GM15510 (cell line): ENCODE measurements around the gene MAFF.

Experiments
- POLR2A ChIP-seq: IDR thresholded peaks from 3 replicates; pipeline ENCODE4 v1.6.1; 2011; ENCODE audit warnings: borderline replicate concordance; ENCODE audit not compliant: insufficient read length; ENCODE audit errors: extremely low read depth

Gene MAFF

DNA sequence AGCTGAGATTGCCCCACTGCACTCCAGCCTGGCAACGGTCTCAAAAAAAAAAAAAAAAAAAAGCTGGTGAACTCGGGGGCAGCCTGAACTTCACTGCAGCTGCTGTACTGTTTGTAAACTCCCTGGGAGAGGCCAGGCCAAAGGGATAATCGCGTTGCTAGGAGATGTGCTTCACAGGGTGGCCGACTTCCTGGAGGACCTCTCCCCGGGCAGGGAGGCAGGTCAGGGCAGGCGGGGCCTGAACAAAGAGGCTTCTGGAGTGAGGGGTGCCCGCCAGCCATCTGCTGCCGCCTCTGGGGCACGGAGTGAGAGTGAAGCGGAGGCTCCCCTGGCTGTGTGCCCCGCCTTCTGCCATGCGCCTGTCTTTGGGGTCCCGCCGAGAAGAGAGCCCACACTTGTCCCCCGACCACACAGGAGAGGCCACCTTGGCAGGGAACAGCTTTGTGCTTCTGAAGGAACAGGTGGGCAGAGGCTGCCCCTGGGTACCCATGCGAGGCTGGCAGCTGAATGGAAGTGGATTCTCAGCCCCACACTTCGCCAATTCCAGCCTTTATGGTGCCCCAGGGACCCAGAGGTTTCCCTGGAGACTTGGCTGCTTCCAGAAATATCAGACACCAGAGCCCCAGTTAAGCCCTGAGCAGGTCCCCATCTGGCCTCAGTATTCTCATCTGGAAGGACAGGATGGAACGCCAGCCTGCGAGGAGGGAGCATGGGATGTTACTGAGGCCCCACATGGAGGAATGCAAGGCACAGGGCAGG is 41.4 kb downstream of the MAFF start:
- no peak for TF ChIP-seq POLR2A

DNA sequence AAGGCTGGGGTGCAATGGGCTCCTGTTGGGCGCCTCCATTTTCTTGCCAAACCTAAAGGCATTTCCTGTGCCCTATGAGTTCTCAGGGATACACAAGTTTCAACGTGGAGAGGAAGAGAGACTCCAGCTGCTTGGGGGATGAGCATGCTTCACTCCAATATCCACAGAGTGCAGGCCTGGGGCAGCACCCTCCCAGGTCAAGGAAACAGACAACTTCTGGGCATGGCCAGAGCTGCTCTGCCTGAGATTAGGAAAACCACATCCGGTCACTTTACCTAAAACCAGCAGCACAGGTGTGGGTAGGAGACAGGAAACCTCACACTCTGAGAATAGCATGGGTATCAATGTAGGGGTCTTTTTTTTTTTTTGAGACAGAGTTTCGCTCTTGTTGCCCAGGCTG is 42.3 kb downstream of the MAFF start:
- TF ChIP-seq POLR2A, result no peak

DNA sequence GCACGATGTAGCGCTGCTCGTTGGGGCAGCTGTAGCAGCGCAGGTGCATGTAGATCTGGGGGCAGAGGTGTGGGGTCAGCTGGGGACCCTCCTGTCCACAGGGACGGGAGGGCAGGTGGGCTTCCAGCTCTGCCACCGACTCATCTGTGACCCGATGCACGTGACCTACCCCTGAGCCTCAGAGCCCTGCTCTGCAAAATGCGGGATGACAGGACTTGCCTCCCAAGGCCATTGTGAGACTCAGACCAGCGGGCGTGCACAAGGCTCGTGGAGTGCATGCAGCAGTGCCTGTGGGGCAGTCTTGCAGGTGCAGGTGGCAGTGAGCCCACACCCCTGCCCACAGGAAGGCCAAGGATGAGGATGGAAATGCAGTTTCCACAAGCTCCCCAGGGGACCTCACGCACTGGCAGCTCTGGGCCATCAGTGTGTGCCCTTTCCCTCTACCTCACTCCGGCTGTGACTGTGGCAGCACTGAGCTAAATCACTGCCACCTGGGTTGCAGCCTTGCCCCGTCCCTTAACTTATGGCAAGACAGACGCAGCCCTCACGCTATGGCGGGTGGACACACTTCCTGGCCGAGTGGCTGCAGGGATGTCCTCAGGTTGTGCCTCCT is 44.4 kb downstream of the MAFF start:
- no peak for TF ChIP-seq POLR2A

DNA sequence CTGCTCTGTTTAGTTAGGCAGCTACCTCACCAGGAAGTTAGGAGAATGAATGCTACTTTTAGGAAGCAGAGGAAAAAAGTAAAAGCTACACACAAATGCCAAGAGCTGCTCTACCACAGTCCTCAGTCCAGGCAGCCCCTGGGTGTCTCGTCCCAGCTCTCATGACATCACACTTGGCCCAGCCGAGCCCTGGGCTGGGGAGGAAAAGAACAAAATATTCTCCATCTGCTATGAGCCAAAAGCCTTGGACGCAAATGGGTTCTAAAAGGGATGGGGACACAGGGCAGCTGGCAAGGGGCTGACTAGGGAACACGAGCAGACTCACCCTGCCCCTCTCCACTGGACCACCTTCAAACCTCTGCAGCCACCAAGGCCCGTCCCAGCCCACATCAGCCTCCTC is 44.9 kb downstream of the MAFF start:
- no peak for TF ChIP-seq POLR2A

DNA sequence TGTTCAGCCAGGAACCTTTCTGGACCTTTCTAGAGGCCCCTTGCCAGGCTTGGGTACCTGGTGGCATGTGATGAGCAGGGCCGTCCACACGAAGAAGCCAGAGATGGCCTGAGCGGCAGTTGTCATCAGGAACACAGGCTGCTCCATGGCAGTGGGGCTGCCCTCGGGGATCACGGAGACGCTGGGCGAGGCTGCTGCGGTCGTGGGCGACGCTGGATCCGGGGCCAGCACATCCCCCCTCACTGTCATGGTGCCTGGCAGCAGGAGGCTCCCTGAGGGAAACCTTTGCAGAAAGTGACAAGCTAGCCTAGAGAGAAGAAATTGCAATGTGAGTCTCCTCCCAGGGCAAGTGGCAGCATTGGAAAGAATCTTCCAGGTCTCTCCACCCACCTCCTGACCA is 45.9 kb downstream of the MAFF start:
- TF ChIP-seq POLR2A, result no peak

DNA sequence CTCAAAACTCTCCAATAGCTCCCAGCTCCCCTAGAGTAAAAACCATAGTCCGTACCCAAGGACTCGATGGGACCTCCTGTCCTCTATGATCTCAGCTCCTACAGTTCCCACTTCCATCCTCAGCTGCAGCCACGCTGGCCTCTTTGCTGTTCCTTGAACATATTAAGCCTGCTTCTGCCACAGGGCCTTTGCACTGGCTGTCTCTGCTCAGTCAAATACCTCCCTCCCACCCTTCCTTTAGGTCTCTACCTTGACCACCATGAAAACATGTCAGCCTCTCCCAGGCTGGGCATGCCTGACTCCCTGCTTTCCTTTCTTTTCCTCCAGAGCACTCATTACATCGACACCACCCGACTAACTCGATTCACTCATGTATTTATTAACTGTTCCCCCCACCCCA is 46.5 kb downstream of the MAFF start:
- TF ChIP-seq POLR2A, result no peak

DNA sequence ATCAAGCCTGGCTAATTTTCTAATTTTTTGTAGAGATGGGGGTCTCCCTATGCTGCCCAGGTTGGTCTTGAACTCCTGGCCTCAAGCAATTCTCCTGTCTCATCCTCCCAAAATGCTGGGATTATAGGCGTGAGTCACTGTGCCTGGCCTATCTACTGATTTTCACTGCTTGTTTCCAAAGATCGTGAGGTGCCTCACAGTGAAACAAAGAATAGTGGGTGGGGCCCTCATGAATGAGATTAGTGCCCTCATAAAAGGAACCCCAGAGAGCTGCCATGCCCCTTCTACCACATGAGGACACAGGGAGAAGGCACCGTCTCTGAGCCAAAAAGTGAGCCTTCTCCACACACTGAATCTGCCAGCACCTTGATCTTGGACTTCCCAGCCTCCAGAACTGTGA is 47.5 kb downstream of the MAFF start:
- TF ChIP-seq POLR2A, result no peak

DNA sequence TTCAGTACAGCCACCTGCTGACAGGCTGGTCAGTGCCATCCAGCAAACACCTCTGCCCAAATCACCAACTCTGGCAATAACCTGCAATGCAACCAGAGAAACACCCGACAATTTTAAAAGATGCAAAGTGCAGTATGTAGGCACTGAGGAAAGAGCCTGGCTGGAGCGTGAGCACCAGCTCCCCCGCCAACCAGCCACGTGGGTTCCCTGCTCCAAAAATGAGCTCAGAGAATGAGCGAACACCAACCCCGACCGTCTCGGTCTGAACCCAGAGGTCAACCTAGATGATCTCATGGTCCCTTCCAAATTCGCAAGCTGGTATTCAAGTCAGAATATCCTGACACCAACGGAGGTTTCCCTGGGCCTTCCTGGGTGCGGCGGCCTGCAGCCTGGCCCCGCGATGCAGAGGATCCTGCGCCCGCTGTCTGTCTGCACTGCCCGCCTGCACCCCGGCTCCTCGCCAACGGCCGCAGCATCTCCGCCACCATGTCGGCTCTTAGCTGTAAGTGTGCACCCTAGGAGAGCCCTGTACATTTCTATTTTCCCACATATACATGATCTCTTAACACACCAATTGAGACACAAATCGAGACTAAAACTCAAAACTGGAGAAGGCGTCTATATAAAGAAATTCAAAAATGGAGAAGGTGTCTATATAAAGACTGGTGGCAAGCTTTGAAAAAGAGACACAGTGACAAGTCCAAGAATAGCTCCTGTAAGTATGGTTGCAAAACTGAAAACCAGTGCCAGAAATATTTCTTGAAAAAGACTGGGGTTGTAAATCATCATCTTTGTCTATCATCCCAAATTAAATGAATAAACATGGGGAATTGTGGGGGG is 48.2 kb downstream of the MAFF start:
- TF ChIP-seq POLR2A, result no peak

DNA sequence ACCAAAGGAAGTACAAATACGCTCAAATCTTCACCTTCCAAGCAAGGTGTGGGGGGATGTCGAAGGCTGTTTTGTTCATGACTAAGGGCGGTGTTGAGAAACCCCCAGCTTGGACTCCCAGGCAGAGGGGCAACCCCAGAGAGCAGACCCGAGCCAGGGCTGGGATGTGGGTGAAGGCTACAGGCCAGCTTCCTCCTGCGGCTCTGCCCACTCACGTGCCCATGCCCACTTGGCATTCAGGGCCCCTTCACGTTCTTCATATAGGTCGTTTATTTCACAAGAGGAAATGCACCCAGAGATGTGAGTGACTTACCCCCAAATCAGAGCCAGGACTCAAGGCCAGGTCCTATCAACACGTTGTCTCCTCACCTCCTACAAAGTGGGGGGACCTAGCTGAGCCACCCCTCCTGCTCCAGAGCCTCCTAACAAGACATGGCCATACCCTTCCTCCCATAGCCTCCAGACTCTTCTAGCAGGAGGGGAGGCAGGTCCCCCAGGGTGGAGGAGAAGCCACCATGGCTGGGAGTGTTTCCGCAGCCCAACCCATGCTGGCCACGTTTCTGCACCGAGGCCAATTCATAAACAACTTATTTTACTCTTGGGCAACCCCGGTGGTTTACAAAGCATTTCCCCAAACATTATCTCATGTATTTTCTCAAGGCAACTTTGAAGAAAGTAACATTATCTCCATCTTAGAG is 49.0 kb downstream of the MAFF start:
- no peak for TF ChIP-seq POLR2A

DNA sequence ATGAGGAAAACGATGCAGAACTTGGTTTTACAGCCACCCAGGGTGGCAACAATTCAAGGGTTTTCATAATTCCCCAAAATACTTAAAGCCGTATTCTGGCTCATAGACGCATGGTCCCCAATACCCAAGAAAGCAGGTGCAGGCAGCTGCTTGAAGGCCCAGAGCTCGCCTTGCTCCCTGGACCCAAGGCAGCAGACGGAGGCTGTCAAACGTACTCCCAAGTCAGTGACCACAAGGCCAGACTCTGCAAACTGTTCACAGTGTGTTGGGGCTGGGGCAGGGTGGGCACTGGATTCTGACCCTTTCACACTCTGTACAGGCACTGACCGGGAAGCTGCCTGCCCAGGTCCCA is 49.5 kb downstream of the MAFF start:
- TF ChIP-seq POLR2A, result no peak

DNA sequence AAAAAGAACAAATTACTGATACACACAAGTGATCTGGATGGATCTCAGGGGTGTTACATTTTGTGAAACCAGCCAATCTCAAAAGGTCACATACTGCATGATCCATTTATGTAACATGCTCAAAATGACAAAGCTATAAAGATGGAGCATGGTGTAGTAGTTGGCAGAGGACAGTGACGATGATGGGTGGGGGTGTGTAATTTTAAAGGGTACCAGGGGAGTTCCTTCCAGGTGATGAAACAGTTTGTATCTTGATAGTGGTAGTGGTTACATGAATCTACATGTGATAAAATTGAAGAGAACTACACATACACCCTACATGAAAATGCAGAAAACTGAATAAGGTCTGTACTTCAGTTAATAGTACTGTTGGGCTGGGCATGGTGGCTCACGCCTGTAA is 53.9 kb downstream of the MAFF start:
- TF ChIP-seq POLR2A, result no peak

DNA sequence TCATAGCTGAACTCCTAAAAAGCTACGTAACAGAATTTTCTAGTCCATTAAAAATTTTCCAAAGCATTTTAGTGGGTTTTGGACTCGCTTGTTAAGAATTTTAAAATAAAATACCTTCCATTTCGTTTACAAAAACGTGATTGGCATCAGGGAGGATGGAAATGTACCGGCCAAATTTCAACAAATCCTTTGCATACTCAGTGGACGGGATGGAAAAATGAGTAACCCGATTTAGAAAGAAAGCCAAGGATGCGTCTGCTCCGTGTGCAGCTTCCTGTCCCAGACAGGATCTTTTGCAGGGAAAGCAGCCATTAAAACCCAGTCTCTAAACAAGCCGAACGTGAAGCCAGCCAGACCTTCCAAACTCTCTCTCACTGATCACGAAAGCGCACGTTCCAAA is 55.4 kb downstream of the MAFF start:
- no peak for TF ChIP-seq POLR2A

DNA sequence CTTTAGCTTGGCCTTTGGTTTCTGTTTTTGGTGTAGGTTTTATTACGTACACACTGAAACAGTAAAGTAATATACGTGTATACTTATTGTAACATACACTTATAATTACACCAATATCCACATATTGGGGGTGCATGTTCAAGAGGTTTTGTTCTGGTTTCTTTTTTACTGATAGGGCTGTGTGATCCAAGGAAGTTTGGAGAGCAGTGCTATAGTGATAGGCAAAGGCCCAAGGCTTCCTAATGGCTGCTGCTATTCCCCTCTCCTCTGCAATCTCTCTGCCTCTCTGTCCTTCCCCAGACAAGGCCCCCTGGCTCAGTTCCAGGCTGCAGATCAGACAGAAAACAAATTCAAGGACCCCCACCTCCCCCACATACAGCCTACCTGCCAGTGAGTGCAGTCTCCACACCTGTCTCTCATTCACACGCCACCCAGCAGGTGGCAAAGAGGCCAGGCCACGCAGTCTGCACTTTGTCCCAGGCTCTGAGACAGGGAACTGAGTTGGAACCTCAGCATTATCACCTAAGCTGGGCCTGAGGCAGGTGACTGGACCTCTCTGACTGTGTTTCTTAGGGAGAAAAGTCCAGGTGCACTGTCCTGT is 56.0 kb downstream of the MAFF start:
- no peak for TF ChIP-seq POLR2A

DNA sequence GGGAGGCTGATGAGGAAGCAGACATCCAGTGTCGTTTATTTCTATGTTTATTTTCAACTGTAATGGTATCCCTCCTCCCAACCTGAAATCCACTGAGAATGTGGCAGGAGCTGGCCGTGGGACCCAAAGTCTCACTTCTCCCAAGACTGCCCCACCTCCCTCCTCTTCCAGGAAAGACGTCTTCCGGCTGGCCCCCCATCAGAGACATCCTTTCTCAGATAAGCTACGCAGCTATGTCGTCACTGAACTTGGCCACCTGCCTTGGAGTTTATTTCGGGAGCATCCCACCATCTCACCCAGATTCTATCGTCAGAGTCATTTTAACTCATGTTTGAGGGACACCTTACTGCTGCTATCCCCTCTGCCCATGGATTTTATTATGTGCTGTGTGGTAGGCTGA is 57.1 kb downstream of the MAFF start:
- TF ChIP-seq POLR2A, result no peak

DNA sequence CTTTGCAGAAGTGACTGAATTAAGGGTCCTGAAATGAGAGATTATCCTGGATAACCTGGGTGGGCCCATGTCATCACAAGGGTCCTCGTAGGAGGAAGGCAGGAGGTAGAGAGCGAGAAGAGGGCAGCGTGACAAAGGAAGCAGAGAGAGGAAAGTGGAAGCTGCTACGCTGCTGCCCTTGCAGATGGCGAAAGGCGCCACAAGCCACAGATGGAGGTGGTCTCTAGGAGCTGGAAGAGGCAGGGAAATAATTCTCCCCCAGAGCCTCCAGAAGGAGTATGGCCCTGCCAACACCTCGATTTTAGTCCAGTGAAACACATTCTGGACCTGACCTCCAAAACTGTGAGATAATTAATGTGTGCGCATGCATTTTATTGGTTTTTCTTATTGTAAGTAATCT is 57.6 kb downstream of the MAFF start:
- TF ChIP-seq POLR2A, result no peak
